ENCODE measurements around the gene CHRNA1. TPM values are rescaled to one million over a fixed set of nuclear protein-coding genes. Genes with fewer than 3 reads are reported as not detected.
A peak's percentile ranks its signal among the peaks of the same experiment; 100 is the strongest.

CHRNA1 gene
- total and polyA plus RNA-seq, 10 of the 15 experiments (the other 5 are each of a cell fraction or from before 2014, with no cell fraction given) = 0.05 to 0.14 TPM; not detected in 8

DNA sequence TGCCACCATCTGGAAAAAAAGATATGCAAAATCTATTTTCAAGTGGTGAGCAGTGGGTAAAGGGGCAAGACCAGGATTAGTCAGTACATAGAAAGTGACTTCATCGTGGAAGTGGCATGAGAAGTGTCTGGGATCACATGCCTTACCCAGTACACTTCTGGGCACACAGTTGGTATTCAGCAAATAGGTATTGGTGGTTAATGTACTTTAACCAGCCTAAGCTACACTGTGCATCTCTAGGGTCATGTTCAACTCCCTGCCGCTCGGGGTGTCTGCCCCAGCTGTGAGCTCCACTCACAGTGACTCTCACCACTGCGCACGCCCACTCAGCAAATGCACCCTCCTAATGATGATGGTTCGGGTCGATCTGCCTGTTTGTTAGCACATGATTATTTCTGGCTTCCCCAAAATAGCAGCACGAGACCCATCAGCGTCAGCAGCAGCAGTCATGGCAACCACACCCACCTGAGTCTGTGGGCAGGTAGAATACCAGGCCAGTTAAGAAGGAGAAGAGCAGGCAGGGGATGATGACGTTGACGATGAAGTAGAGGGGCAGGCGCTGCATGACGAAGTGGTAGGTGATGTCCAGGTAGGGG is 11.1 kb downstream of the CHRNA1 start:
- intact Hi-C loops (cut with micrococcal nuclease; ENCODE audit: unreplicated experiment) = no loop called here
- Histone ChIP-seq H3K4me1 (ENCODE audit: control insufficient read depth, insufficient read depth, low read length) (peaks cover 24% of the 10 kb centered on the region), H3K27me3 (replicated peaks in 1 of 2; ENCODE audit: control insufficient read depth in 2 of 2, insufficient read depth in 2 of 2, low read length in 1 of 2) (peaks cover 0 to 3% of the 10 kb centered on the region in 2 experiments; a peak in 2 of 4 replicates), H3K79me2 (ENCODE audit: control insufficient read depth, insufficient read depth, low read length) (no peaks in the 10 kb centered on the region), H3K9me3 (replicated peaks; ENCODE audit: control insufficient read depth, insufficient read depth, low read length) (no peaks in the 10 kb centered on the region), H3K27ac (ENCODE audit: control insufficient read depth, insufficient read depth) (no peak overlapping the region), H3K4me3 (no peak overlapping the region), H3K4me2 (ENCODE audit: control insufficient read depth, insufficient read depth) (peak overlapping the region; percentile 45), H4K20me1 (ENCODE audit: control insufficient read depth, insufficient read depth) (no peaks in the 10 kb centered on the region), H3K9ac (ENCODE audit: control insufficient read depth, insufficient read depth, low read length) (no peak overlapping the region), H2AFZ (ENCODE audit: control insufficient read depth, low read depth, low read length) (no peak overlapping the region), H3K36me3 (ENCODE audit: control insufficient read depth in 2 of 2, insufficient read depth in 2 of 2, low read length in 1 of 2) (no peaks in the 10 kb centered on the region)
- FAIRE-seq = no peak
- no TSS peak for BruUV-seq (replicated peaks)
- in situ Hi-C loops (cut with MboI) = no loop called here
- POLR2A ChIA-PET = no interaction called here
- peak; percentile 27 for DNase-seq (ENCODE audit: low read depth, low spot score)
- RAD21 ChIA-PET (ENCODE audit: unreplicated experiment) = interaction anchor here (1.3 to 1.5 kb wide), 2 partner anchors 11 to 18 kb away, joined by 3 to 4 read pairs; partner anchors contain the start of gene CHRNA1
- CTCF ChIA-PET = interaction anchor here (0.6 to 2.1 kb wide), 5 partner anchors 10 to 54 kb away, joined by 3 to 11 read pairs (median 5); partner anchors contain the start of gene CHRNA1
- ATAC-seq = peak; percentile 61
- whole genome bisulfite sequencing (ENCODE audit: insufficient coverage, insufficient replicate concordance, low lambda C conversion rate, missing lambda C conversion rate) = 4% methylated on average over 13 of the region's 13 CpGs
- SMC1A ChIA-PET (ENCODE audit: uncharacterized antibody, unreplicated experiment) = interaction anchor here (1.3 to 1.6 kb wide), 2 partner anchors 12 to 22 kb away, joined by 5 read pairs; no protein-coding TSS in a partner anchor
- TF ChIP-seq, protein P1, sequence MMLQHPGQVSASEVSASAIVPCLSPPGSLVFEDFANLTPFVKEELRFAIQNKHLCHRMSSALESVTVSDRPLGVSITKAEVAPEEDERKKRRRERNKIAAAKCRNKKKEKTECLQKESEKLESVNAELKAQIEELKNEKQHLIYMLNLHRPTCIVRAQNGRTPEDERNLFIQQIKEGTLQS (IDR thresholded peaks at IDR 0.05; ENCODE audit: borderline replicate concordance, extremely low read depth, low read depth, low read length) = no peak
- no peak for TF ChIP-seq NR2C2 (IDR thresholded peaks at IDR 0.05; ENCODE audit: borderline replicate concordance, control insufficient read depth, insufficient read length, low read depth)
- TF ChIP-seq CHD1 (IDR thresholded peaks at IDR 0.05; ENCODE audit: low read depth, low read length) = no peak
- no peak for TF ChIP-seq NFXL1 (IDR thresholded peaks at IDR 0.05; ENCODE audit: borderline replicate concordance)
- TF ChIP-seq KLF5 (IDR thresholded peaks at IDR 0.05; ENCODE audit: partially characterized antibody) = no peak
- peak; percentile 88 to 94 for TF ChIP-seq BHLHE40 (IDR thresholded peaks at IDR 0.05; ENCODE audit: borderline replicate concordance in 1 of 2, low read depth in 2 of 2, low read length in 1 of 2)
- TF ChIP-seq, protein P2, sequence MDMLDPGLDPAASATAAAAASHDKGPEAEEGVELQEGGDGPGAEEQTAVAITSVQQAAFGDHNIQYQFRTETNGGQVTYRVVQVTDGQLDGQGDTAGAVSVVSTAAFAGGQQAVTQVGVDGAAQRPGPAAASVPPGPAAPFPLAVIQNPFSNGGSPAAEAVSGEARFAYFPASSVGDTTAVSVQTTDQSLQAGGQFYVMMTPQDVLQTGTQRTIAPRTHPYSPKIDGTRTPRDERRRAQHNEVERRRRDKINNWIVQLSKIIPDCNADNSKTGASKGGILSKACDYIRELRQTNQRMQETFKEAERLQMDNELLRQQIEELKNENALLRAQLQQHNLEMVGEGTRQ (IDR thresholded peaks at IDR 0.05; ENCODE audit: borderline replicate concordance, low read depth, low read length) = no peak
- TF ChIP-seq PAX5 (IDR thresholded peaks at IDR 0.05; ENCODE audit: borderline replicate concordance, low read depth, low read length) = 0 out of 2 replicates have a peak, but pooled peaks have one; percentile 45
- no peak for TF ChIP-seq CBFB (IDR thresholded peaks at IDR 0.05; ENCODE audit: low read depth)
- peak; percentile 52; the same call in 1 of the 2 replicates for TF ChIP-seq MEF2A (IDR thresholded peaks at IDR 0.05; ENCODE audit: insufficient read depth, low read depth, low read length)
- no peak for TF ChIP-seq STAT3 (IDR thresholded peaks at IDR 0.05; ENCODE audit: low read depth, low read length)
- TF ChIP-seq BACH1 (IDR thresholded peaks at IDR 0.05; ENCODE audit: borderline replicate concordance) = no peak
- peak; percentile 35; the same call in 1 of the 2 replicates for TF ChIP-seq CREM (IDR thresholded peaks at IDR 0.05; ENCODE audit: low read depth)
- no peak for TF ChIP-seq SMC3 (IDR thresholded peaks at IDR 0.05; ENCODE audit: borderline replicate concordance, low read length)
- TF ChIP-seq FOXM1 (IDR thresholded peaks at IDR 0.05; ENCODE audit: low read depth, low read length) = no peak
- TF ChIP-seq, protein P3, sequence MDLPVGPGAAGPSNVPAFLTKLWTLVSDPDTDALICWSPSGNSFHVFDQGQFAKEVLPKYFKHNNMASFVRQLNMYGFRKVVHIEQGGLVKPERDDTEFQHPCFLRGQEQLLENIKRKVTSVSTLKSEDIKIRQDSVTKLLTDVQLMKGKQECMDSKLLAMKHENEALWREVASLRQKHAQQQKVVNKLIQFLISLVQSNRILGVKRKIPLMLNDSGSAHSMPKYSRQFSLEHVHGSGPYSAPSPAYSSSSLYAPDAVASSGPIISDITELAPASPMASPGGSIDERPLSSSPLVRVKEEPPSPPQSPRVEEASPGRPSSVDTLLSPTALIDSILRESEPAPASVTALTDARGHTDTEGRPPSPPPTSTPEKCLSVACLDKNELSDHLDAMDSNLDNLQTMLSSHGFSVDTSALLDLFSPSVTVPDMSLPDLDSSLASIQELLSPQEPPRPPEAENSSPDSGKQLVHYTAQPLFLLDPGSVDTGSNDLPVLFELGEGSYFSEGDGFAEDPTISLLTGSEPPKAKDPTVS (IDR thresholded peaks at IDR 0.05; ENCODE audit: low read depth, low read length) = no peak
- TF ChIP-seq MEF2B (IDR thresholded peaks at IDR 0.05; ENCODE audit: partially characterized antibody, poor library complexity, severe bottlenecking) = peak; percentile 85
- no peak for TF ChIP-seq JUND (IDR thresholded peaks at IDR 0.05; ENCODE audit: low read depth, low read length)
- no peak for TF ChIP-seq ASH2L (IDR thresholded peaks at IDR 0.05; ENCODE audit: borderline replicate concordance, low read depth)
- no peak for TF ChIP-seq RFX5 (IDR thresholded peaks at IDR 0.05; ENCODE audit: low read depth, low read length)
- peak; percentile 48; the same call in 1 of the 2 replicates for TF ChIP-seq CREB1 (IDR thresholded peaks at IDR 0.05; ENCODE audit: low read depth)
- no peak for TF ChIP-seq WRNIP1 (IDR thresholded peaks at IDR 0.05; ENCODE audit: borderline replicate concordance, low read depth, low read length)
- no peak for TF ChIP-seq CHD4 (IDR thresholded peaks at IDR 0.05)
- TF ChIP-seq ZNF217 (IDR thresholded peaks at IDR 0.05) = no peak
